ENCODE data around the gene ZBTB3. TPM values are rescaled to one million over a fixed set of nuclear protein-coding genes. Genes with fewer than 3 reads are reported as not detected.
A peak's percentile ranks its signal among the peaks of the same experiment; 100 is the strongest.

Gene ZBTB3
- total and polyA plus RNA-seq, 9 of the 15 experiments (the other 6 are each of a cell fraction or from before 2014, with no cell fraction given), result 1.9 to 10.0 (median 4.9) TPM

DNA sequence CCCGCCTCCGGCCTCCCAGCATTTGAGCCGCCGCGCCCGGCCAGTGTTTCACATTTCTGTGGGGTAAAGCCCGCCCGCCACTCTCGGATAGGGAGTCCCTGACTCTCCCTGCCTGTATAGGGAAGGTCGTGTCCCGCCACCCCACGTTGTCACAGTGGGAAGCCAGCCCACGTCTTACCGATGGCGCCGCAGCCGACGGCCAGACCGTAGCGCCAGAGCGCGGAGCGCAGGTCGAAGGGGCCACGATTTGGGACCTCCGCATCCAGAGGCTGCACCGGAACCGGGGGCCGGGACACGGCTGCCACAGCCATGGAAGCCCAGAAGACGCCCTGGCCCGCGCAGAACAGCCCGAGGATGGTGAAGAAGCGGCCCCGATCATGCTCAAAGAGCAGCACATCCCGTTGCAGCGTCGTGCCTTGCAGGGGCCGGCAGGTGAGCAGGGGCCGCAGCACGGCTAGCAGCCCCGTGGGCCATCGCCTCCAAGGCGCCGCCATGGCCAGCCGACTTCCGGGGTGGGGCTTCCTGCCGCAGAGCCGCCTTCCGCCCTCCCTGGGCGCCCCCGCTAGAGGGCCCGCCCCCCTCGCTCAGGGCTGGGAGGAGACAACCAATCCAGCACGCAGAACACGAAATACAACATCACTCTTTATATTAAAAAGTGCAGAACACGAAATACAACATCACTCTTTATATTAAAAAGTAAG, 37.7 kb upstream of the ZBTB3 start, which contains the start of gene TMEM223 (continued):
- TF ChIP-seq, protein P1, sequence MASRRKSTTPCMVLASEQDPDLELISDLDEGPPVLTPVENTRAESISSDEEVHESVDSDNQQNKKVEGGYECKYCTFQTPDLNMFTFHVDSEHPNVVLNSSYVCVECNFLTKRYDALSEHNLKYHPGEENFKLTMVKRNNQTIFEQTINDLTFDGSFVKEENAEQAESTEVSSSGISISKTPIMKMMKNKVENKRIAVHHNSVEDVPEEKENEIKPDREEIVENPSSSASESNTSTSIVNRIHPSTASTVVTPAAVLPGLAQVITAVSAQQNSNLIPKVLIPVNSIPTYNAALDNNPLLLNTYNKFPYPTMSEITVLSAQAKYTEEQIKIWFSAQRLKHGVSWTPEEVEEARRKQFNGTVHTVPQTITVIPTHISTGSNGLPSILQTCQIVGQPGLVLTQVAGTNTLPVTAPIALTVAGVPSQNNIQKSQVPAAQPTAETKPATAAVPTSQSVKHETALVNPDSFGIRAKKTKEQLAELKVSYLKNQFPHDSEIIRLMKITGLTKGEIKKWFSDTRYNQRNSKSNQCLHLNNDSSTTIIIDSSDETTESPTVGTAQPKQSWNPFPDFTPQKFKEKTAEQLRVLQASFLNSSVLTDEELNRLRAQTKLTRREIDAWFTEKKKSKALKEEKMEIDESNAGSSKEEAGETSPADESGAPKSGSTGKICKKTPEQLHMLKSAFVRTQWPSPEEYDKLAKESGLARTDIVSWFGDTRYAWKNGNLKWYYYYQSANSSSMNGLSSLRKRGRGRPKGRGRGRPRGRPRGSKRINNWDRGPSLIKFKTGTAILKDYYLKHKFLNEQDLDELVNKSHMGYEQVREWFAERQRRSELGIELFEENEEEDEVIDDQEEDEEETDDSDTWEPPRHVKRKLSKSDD (conservative IDR thresholded peaks at IDR 0.05; ENCODE audit: low read length), result no peak
- TF ChIP-seq, protein P2, sequence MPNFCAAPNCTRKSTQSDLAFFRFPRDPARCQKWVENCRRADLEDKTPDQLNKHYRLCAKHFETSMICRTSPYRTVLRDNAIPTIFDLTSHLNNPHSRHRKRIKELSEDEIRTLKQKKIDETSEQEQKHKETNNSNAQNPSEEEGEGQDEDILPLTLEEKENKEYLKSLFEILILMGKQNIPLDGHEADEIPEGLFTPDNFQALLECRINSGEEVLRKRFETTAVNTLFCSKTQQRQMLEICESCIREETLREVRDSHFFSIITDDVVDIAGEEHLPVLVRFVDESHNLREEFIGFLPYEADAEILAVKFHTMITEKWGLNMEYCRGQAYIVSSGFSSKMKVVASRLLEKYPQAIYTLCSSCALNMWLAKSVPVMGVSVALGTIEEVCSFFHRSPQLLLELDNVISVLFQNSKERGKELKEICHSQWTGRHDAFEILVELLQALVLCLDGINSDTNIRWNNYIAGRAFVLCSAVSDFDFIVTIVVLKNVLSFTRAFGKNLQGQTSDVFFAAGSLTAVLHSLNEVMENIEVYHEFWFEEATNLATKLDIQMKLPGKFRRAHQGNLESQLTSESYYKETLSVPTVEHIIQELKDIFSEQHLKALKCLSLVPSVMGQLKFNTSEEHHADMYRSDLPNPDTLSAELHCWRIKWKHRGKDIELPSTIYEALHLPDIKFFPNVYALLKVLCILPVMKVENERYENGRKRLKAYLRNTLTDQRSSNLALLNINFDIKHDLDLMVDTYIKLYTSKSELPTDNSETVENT (CRISPR knock-in tag; IDR thresholded peaks at IDR 0.05), result peak; percentile 94
- TF ChIP-seq POLR2A (conservative IDR thresholded peaks at IDR 0.05) (peak; percentile 96), NONO (IDR thresholded peaks at IDR 0.05; ENCODE audit: low read depth in 2 of 2, low read length in 1 of 2) (0 out of 4 replicates have a peak, but pooled peaks of 1 of the 2 experiments have one; percentile 32), NFXL1 (CRISPR knock-in tag; IDR thresholded peaks at IDR 0.05) (no peak), MED1 (CRISPR knock-in tag; IDR thresholded peaks at IDR 0.05; ENCODE audit: borderline replicate concordance) (no peak), ARID2 (IDR thresholded peaks at IDR 0.05) (no peak), TRIM24 (IDR thresholded peaks at IDR 0.05) (no peak), EZH2 (IDR thresholded peaks at IDR 0.05; ENCODE audit: borderline replicate concordance, low read depth, low read length) (no peak), RB1 (IDR thresholded peaks at IDR 0.05; ENCODE audit: low read depth) (peak; percentile 66; the same call in 1 of the 2 replicates), CSDE1 (IDR thresholded peaks at IDR 0.05) (no peak), MBD2 (IDR thresholded peaks at IDR 0.05; ENCODE audit: borderline replicate concordance, low read depth) (peak; percentile 63; the same call in 1 of the 2 replicates), L3MBTL2 (IDR thresholded peaks at IDR 0.05) (peak; percentile 55; the same call in 1 of the 2 replicates), ZFP1 (CRISPR knock-in tag; IDR thresholded peaks at IDR 0.05) (no peak), RUNX1 (IDR thresholded peaks at IDR 0.05; ENCODE audit: low read depth) (no peak; the same call in 1 of the 2 replicates), CC2D1A (IDR thresholded peaks at IDR 0.05) (no peak)
- TF ChIP-seq, protein P3, sequence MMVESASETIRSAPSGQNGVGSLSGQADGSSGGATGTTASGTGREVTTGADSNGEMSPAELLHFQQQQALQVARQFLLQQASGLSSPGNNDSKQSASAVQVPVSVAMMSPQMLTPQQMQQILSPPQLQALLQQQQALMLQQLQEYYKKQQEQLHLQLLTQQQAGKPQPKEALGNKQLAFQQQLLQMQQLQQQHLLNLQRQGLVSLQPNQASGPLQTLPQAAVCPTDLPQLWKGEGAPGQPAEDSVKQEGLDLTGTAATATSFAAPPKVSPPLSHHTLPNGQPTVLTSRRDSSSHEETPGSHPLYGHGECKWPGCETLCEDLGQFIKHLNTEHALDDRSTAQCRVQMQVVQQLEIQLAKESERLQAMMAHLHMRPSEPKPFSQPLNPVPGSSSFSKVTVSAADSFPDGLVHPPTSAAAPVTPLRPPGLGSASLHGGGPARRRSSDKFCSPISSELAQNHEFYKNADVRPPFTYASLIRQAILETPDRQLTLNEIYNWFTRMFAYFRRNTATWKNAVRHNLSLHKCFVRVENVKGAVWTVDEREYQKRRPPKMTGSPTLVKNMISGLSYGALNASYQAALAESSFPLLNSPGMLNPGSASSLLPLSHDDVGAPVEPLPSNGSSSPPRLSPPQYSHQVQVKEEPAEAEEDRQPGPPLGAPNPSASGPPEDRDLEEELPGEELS (CRISPR knock-in tag; IDR thresholded peaks at IDR 0.05; ENCODE audit: borderline replicate concordance), result no peak; the same call in 1 of the 2 replicates
- TF ChIP-seq, protein P4, sequence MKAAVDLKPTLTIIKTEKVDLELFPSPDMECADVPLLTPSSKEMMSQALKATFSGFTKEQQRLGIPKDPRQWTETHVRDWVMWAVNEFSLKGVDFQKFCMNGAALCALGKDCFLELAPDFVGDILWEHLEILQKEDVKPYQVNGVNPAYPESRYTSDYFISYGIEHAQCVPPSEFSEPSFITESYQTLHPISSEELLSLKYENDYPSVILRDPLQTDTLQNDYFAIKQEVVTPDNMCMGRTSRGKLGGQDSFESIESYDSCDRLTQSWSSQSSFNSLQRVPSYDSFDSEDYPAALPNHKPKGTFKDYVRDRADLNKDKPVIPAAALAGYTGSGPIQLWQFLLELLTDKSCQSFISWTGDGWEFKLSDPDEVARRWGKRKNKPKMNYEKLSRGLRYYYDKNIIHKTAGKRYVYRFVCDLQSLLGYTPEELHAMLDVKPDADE (conservative IDR thresholded peaks at IDR 0.05; ENCODE audit: control insufficient read depth, low read depth, low read length), result peak; percentile 86
- TF ChIP-seq, protein P5, sequence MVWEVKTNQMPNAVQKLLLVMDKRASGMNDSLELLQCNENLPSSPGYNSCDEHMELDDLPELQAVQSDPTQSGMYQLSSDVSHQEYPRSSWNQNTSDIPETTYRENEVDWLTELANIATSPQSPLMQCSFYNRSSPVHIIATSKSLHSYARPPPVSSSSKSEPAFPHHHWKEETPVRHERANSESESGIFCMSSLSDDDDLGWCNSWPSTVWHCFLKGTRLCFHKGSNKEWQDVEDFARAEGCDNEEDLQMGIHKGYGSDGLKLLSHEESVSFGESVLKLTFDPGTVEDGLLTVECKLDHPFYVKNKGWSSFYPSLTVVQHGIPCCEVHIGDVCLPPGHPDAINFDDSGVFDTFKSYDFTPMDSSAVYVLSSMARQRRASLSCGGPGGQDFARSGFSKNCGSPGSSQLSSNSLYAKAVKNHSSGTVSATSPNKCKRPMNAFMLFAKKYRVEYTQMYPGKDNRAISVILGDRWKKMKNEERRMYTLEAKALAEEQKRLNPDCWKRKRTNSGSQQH (CRISPR knock-in tag; IDR thresholded peaks at IDR 0.05), result no peak

Data from K562 (cell line).